Stimulated activated CD4-positive, alpha-beta T cell treated with anti-CD3 and anti-CD28 coated beads, Interleukin-12 subunit alpha, Interleukin-12 subunit beta, amount 100 ng/mL, for 4 hours (primary cell): ENCODE measurements around the gene KRT35.

ENCODE experiments used
- DNase-seq: peaks from one replicate; pipeline ENCODE4 v3.0.0-alpha.2; 2020

KRT35 gene

DNA sequence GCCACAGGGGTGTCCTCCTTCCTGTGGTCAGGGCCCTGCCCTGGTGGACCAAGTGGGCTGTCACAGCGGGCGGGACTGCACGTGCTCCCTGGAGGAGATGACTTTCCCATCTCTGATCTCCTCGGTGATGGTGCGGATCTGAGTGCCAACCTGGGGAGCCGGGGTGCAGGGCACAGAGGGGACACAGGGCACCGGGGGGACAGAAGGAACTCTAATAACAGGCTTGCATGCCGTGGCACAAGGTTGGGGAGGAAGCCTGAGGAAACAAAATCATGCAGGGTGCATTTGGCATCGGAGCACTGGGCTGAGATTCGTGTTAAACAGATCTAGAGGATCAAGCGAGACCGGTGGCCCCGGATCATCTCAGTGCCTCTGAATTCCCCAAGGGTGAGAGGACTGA lies 5.4 kb upstream of the KRT35 start:
- no peak for DNase-seq

DNA sequence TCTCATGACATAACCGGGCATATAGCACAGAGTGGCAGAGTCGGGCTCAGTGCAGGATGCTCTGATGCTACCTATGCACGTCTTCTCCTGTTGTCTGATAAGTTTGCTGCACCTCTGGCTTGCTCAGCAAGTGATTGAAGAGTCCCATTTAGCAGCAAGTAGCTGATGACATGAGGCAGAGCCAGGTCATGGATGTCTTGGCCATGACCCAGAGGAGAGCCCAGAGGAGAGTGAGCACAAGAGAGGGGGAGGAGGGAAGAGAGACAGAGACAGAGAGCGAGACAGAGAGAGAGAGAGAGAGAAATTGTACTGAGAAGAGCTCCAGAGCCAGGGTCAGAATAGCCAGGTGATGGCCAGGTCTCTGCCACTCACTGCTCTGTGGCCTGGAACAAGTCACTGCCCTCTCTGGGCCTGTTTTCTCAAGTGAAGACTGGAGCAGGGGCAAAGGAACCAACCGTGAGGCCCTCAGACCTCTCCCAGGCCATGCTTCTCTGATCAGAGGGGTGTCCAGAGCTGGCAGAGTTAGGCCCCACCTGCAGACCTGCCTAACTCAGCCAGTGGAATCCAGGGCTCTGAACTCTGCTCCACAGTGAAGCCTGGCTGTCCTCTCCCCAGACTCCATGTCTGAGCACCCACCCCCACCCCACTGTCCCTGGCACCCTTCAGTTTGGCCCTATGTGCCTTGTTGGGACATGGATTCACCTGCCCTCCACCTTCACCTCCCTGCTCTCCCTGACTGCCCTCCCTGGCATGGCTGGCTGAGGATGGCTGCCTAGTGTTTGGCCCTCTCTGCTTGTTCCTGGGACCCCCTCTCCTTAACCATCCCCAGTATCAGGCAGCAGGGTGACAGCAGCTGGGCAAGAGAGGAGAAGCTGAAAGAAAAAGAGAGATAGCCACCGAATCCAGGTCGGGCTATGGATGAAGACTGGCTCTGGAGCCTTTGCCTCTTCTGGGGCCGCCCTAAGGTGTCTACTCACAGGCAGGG lies 4.3 kb upstream of the KRT35 start:
- no peak for DNase-seq

DNA sequence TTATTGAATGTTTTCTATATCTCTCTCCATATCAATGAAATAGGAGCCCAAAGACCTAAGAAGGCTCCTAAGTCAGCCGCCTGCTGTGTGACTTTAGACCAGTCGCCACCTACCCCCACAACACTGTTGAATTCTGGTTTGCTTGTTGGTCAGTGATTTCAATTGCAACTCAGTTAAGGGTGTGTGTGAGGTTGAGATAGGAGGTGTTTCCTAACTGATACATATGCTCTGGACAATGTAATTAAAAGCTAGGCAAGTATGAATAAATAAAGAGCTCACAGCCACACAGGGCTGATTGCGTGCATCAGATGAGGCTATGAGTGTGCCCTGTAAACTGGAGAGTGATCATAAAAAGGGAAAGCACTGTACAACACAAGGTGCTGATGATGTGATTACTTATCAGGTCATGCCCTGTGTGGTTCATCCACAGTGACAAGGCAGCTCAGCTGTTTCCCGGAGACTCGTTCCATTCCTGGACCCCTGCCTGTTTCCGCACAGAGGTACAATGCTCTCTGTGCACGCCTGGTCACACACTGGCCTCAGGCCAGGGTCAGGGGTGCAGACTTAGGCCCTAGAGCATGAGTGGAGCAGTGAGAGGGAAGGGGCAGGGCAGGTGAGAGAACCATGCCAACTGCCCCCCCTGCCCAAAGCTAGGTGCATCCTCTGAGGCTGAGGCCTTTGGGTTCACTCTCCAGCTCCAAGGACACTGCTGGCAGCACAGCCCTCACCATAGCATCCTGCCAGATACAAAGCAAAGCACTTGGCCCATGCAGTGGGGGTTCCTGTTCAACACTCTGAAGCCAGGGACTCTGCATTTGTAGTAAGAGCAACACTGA lies 3.3 kb upstream of the KRT35 start:
- DNase-seq: no peak

DNA sequence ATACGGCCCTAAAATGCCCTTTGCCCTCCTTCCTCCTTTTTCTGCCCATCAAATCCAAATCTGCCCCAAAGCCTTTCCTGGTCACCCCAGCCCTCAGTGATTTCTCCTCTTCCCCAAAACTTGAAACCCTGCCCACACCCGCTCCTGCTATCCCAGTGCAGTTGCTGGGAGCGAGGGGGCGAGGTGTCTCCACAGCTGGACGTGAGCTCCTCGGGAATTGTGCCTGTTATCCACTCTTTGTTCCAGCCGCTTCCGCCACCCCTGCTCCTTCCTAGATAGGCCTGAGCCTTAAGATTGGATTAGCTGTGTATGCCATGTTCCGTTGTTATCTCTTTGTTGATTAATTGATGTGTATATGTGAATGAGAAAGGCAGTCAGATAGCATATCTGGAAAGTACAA lies 2.6 kb upstream of the KRT35 start:
- DNase-seq: no peak

DNA sequence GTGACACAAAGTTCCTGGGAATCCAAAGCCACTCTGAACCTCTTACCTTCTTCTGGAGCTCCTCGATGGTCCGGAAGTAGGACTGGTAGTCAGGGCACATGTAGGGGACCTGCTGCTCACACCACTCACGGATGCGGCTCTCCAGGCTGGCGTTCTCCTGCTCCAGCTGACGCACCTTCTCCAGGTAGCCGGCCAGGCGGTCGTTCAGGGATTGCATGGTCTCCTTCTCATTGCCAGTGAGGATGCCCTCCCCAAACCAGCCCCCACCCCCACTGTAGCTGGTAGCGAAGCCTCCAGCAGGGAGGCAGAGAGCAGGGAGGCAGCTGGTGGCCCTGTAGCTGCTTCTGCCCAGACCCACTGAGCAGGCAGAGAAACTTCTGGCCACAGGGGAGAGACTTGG lies 370 bp downstream of the KRT35 start:
- DNase-seq: no peak

DNA sequence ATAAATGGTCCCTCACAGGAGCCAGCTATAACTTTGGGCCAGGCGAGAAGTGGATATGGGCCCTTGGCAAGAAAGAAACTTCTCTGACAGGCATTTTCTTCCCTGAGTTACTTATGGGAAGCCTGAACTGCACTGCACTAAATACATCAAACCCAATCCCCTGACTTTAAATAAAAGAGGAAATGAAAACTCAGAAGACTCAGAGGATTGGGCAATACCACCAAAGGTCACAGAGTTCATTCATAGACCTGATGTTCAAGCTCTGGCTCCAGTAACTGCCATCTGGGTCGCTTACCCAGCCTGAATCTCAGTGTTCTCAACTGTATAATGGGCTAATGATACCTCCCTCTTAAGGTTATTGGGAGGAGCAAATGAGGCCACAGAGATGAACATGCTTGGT lies 815 bp downstream of the KRT35 start:
- no peak for DNase-seq

DNA sequence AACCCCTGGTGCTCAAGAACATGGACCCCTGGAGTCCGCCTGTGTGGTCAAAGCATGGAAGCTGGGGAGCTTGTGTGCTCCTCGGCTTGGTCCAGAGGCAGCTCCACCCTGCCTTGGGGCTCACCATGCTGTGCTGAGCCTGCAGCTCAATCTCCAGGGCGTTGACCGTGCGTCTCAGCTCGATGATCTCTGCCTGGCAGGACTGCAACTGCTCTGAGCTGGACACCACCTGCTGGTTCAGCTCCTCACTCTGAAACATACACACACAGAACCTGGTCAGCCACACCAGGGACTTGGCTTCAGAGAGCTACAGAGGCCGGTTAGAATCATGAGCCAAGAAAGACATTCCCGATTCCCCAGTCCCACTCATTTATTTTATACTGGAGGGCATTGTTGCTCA lies 2.7 kb downstream of the KRT35 start:
- no peak for DNase-seq

DNA sequence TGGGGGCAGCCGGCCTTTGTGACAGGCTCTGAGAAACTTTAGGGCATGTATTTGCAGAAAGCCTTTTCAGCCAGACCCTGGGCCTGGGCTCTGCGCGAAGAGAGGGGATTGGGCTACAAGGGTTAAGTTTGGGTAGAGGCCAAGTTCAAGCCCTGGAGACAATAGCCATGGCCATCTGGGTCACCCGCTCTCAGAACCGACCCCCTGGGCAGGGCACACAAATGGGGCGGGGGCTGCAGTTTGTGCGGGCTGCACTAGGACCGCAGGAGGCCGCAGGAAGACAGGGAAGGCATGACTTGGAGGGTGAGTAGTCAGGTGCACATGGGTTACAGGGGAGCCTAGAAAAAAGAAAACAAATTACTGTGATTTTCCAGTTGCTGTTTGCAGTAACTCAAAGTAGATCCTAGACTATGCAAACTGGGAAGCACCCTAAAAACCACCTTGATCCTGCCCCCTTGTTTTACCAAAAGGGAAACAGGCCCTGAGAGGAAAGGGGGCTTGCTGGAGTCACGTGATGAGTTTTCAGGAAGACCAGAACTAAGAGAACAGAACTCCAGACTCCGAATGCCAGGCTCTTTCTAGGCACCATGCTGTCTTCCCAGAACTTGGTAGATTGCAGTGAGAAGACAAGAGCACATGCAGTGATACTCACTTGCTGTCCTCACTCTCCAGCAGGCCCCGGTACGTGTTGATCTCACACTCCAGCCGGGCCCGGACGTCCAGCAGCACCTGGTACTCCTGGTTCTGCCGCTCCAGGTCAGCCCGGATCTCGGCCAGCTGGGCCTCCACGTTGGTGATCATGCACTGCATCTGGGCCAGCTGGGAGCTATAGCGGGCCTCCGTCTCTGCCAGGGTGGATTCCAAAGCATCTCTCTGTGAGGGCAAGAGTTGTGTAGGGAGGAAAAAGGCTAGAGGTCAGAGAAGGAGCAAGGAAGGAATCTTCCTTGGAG lies 3.8 kb downstream of the KRT35 start:
- no peak for DNase-seq

DNA sequence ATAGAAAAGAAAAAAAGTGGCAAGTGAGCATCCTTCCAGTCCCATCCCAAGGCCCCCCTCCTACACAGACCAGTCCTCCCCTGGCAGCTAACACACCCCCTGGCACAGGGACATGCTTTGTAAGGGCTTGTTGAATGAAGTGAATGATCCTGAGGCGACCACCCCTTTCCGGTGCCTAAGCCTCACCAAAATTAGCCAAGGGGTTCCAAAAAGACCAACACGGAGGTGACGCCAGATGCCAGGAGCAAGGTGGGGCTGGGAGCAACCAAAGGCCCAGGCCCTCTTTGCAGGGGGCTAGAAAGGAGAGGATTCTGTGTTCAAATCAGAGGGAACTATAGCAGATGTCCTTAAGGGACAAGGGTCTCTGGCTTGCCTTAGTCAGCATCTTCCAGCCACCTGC lies 5.5 kb downstream of the KRT35 start:
- no peak for DNase-seq

DNA sequence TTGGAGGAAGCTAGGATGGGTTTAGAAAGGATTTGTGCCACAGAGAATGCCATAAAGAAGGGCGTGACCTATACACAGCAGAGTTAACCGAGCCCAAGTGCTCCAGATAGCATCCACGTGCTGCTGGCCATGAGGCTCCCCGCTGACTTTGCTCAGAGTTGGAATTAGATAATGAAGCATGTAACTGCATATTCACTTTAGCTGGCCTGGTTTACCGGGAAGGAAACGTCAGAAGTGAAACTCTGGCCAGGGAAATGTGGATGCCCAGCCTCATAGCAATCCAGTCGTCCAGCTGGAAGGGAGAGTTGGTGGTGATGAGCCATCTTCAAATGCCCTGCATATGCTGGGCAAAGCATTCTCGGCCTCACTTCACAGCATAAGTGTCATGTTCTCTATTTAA lies 6.1 kb downstream of the KRT35 start:
- DNase-seq: no peak

DNA sequence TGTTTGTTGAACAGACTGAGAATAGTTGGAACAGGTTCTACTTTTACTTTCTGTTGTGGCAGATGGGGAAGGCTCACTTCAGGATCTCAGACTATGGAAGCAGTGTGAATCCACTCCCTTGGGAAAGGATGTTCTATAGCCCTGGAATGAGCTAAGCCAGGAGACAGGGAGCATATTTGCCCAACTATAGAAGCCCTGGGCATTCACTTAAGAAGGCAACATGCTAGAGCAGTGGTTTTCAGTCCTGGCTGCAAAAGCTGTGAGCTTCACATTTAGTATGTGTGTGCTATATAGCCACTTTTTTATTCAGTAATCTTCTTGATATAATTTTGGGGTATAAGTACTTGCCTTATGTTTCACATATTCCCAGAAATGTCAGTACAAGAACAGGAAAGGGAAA lies 12.6 kb downstream of the KRT35 start:
- DNase-seq: no peak

DNA sequence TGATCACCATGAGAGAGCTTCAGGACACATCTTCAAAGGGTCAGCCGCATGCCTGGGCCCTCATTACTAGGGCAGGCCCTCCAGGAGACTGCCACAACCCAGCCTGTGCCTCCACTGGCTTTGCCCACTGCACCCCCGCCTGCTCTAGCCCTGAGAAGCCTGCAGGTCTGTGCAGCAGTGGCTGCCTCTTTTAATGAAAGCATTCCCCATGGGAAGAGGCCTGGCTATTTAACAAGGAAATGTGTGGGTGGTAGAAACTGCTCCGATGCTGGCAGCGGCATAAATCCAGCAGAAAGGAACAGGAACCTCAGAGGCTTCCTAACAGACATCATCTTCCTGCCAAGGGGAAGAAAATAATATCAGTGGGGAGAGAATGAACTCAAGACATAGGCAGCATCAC lies 13.4 kb downstream of the KRT35 start:
- DNase-seq: no peak

DNA sequence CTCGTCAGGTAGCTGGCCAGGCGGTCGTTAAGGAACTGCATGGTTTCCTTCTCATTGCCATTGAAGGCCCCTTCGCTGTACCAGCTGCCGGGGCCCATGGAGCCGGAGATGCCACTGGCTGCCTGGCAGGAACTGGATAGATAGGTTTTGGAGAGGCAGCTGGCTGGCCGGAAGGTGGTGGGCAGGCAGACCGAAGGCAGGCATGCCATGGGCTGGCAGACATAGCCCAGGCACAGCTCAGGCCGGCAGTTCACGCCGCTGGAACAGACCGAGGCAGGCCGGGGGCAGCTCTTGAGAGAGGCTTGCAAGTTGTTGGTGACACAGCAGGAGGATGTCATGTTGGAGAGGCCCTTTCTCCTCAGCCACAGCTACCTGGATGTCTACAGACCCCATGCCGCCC lies 14.0 kb downstream of the KRT35 start, which contains the start of gene KRT32:
KRT32 (minus strand) TSS at position 399 of the 400 bp plus-strand sequence; CDS start at position 338, 61 bp downstream.
- DNase-seq: no peak

DNA sequence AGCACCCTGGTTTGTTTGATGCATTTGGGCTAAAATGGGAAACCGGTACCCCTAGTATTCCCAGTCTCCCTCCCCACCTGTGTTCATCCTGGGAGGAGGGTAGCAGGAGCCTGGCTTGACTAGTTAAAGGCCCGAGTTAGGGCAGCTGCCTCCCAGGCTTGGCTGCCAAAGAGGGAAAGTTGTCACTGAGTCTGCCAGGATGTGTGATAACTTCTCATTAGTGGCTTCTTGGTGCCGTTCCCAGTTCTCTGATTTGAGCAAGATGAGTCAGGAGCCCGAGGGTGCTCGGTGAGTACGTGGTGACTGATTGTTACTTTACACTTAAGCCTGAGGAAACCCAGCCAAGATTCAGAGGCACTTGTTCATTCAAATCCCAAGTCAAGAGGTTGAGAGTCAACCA lies 16.3 kb downstream of the KRT35 start:
- DNase-seq: no peak

DNA sequence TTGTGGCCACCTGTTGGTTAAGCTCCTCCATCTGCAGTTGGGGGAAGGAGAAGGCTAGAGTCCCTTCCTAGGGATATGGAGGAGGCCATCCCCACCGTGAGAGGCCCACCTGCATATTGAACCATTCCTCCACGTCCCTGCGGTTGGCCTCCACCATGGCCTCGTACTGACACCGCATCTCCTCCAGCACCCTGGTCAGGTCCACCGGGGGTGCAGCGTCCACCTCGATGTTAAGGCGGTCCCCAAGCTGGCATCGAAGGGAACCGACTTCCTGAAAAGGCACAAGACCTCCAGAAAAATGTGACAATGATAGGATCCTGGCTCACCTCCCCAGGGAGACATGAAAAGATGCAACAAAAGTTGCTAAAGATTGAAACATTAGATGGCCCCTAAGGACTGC lies 16.8 kb downstream of the KRT35 start:
- DNase-seq: no peak

DNA sequence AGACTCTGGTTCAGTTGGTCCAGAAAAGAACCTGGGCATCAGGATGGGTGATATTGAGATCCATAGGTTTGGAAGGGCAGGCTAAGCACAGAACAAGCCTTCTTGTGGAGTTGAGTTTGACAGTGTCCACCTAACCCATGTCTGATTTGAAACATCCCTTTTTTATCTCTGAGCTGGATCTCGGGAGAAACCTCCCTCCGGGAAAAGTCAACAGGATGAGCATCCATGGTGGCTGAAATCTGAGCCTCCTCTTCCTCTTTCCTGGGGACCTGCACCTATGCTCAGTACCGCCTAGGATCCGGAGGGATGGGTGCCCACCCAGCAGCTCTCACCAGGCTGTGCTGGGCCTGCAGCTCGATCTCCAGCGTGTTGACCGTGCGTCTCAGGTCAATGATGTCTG lies 17.2 kb downstream of the KRT35 start:
- DNase-seq: no peak

DNA sequence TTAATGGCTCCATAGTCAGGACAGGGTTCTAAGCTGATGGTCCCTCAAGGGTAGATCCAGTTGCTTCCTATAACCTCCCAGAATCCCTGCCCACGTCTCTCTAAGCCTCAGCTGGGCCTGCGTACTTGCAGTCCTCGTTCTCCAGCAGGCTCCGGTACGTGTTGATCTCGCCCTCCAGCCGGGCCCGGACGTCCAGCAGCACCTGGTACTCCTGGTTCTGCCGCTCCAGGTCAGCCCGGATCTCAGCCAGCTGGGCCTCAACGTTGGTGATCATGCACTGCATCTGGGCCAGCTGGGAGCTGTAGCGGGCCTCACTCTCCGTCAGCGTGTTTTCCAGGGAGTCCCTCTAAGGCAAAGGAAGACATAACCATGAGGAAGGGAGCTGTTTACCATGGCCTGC lies 18.2 kb downstream of the KRT35 start:
- DNase-seq: no peak

DNA sequence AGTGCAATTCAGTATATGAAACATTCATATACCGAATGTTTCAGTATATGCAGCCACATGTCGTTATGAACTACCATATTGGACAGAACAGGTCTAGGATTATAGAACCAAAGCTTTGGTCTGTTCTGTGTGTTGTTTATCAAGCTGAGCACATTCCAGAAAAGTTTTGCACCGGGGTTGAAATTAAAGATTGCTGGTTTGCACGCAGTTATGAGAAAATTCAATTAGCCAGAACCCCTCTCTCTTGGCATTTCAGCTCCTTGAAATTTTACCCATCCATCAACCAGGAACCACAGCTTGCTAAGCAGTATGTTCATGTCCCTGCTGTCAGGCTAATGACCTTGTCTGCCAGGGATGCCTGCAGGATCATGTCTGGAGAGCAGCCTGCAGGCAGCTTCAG lies 23.3 kb downstream of the KRT35 start:
- DNase-seq: no peak

DNA sequence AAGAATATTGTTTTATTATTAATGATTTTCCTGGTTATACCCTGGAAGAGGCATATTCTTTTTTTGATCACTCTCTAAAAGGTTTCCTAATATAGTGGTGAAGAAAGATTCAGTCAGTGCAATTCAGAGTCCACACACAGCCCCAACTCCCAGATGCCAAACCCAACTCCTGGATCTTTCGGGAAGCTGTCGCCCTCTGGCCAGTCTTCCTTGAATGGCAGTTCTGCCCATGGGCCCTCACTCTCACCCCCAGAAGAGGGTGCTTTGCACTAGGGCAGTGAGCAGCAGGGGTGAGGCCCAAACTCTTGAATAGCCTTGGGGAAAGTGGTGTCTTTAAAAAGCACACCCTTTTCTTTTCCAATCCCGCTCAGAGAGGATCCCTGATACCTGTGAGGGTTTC lies 24.7 kb downstream of the KRT35 start:
- no peak for DNase-seq

DNA sequence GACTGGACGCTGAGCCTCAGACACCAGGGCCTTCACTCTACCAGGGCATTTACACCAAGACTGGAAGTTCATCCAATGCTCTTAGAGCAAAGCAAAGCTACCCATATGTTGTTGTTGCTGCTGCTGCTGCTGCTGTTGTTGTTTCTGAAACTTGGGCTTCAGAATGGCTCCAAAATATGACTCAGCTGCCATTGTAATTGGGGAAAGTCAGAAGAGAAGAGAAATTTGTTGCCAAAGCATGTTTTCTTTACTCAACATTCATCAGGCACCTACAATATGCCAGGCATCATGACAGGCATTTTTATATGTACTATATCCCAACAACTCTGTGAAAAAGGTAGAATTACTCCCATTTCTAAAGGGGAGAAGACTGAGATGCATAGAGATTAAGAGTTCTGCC lies 25.7 kb downstream of the KRT35 start:
- no peak for DNase-seq

DNA sequence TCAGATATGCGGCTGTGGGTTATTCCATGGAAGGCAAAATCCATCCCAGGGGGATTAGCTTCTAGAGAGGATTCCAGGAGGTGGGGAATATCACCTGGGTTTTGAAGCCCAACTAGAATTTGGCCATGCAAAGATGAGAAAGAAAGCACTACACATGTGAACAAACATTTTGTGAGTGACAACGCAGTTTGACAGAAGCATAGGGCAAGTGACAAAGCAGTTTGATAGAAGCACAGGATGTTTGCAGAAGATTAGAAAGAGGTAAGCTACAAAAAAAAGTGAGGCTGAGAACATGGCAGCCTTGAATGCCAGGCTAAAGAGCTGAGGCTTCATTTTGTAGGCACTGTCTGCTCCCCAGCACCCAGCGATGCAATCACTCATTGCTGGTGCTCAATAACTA lies 27.9 kb downstream of the KRT35 start:
- DNase-seq: no peak

DNA sequence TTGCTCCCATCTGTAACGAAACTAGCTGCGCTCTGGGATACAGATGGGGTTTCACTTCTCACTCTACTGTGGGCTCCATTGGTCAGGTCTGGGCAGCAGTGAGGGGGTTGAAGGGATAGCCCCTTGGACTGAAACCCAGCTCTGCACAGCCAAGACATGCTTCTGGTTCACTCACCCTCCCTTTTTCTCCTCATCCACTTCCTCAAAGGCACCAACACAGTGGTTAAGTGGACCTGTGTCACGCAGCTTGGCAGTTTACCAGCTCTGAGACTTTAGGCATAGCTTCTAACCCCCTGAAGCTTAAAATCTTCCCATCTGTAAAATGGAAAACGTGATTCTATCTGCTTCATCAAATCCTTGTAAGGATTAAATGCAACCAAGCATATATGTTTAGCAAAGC lies 28.7 kb downstream of the KRT35 start:
- no peak for DNase-seq
